Left lung (tissue), 10 donors: Measurements from ENCODE around the gene ARPP21. TPM values are rescaled to one million over a fixed set of nuclear protein-coding genes. Genes with fewer than 3 reads are reported as not detected.

ENCODE experiments used
- ATAC-seq: fragments of 200-7000 bp; cut with Tn5 transposase; one replicate; pipeline ENCODE4 v1.9.1; 2020; ENCODE audit warnings: moderate library complexity
- DNase-seq, 4 donors: peaks; one replicate each; pipeline ENCODE4 v3.0.0-alpha.2; 2013 to 2020
- H3K27ac ChIP-seq, 2 donors: fragments of 200-600 bp; sonication (generic) in 1 of 2; one replicate each; pipeline versions ENCODE4 v1.5.0 to v1.8.0; 2020 to 2021
- H3K27me3 ChIP-seq, 2 donors: fragments of 200-600 bp; sonication (generic) in 1 of 2; one replicate each; pipeline versions ENCODE4 v1.5.0 to v1.8.0; 2020 to 2021
- H3K36me3 ChIP-seq, 2 donors: fragments of 200-600 bp; sonication (generic) in 1 of 2; one replicate each; pipeline versions ENCODE4 v1.5.0 to v1.8.0; 2020 to 2021
- H3K4me1 ChIP-seq, 2 donors: fragments of 200-600 bp; one replicate each; pipeline ENCODE4 v1.8.0; 2021
- H3K4me3 ChIP-seq, 2 donors: fragments of 200-600 bp; sonication (generic) in 1 of 2; one replicate each; pipeline versions ENCODE4 v1.5.0 to v1.8.0; 2020 to 2021; ENCODE audit warnings: mild to moderate bottlenecking in 1 of 2
- H3K9me3 ChIP-seq, 2 donors: fragments of 200-600 bp; sonication (generic) in 1 of 2; one replicate each; pipeline versions ENCODE4 v1.5.0 to v1.8.0; 2020 to 2021
- intact Hi-C, 2 donors: fragments of 100-400 bp; cut with DNase I; formaldehyde crosslinking; loops; one replicate each; pipeline versions ENCODE4 v1.11.2 to v1.14.2; 2022
- polyA plus RNA-seq, 6 donors: library from polyadenylated mRNA; unstranded; fragments of 120-200 nt; gene quantifications; one replicate each; pipeline ENCODE4 v1.2.1, GENCODE V29; 2013; ENCODE audit not compliant: insufficient read length in 6 of 6
- total RNA-seq, 2 donors: library from RNA; stranded (reverse); fragmentation: NEBNext Ultra II Directional; extraction: Animal tissue kit (Norgen Biotek cat#: 25700); gene quantifications; one replicate each; pipeline ENCODE4 v1.2.1, GENCODE V29; 2021
- TF ChIP-seq, protein P1 (sequence below), 2 donors: fragments of 200-600 bp; sonication (generic) in 1 of 2; IDR thresholded peaks; one replicate each; pipeline versions ENCODE4 v1.5.0 to v1.8.0; 2021; ENCODE audit warnings: antibody characterized with exemption in 2 of 2
- donor health status: DM: no; HTN: yes; CAD: no.
- donor health status: DM: no; HTN: no; CAD: no.

ARPP21 gene
- total and polyA plus RNA-seq, 8 donors: 0.21 to 0.45 (median 0.27) TPM; not detected in 2

DNA sequence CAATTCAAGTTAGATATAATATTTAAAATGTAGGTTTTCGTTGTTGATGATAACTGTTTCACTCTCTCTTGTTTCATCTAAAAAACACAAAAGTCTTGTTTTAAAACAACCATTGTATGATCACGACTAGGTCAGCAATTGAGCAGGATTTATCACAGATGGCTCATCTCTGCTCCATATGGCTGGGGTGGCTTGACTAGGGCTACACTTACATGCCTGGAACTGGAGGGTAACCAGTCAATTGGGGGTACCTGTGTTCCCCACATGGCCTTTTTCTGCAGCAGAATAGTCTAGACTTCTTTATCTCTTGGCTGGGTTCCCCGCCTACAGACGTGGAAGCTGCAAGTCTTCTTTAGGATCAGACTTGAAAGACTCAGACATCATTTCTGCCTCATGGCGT lies 103.9 kb downstream of the ARPP21 start:
- no peak overlapping the region for H3K4me3 ChIP-seq
- no peaks in the 10 kb centered on the region for H3K9me3 ChIP-seq
- no peak for ATAC-seq
- H3K36me3 ChIP-seq: no peaks in the 10 kb centered on the region
- peaks cover 0 to 17% of the 10 kb centered on the region in 2 donors for H3K27me3 ChIP-seq
- TF ChIP-seq, protein P1, sequence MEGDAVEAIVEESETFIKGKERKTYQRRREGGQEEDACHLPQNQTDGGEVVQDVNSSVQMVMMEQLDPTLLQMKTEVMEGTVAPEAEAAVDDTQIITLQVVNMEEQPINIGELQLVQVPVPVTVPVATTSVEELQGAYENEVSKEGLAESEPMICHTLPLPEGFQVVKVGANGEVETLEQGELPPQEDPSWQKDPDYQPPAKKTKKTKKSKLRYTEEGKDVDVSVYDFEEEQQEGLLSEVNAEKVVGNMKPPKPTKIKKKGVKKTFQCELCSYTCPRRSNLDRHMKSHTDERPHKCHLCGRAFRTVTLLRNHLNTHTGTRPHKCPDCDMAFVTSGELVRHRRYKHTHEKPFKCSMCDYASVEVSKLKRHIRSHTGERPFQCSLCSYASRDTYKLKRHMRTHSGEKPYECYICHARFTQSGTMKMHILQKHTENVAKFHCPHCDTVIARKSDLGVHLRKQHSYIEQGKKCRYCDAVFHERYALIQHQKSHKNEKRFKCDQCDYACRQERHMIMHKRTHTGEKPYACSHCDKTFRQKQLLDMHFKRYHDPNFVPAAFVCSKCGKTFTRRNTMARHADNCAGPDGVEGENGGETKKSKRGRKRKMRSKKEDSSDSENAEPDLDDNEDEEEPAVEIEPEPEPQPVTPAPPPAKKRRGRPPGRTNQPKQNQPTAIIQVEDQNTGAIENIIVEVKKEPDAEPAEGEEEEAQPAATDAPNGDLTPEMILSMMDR (IDR thresholded peaks at IDR 0.05): no peak
- no peak overlapping the region for H3K27ac ChIP-seq
- intact Hi-C loops: no loop called here
- no peaks in the 10 kb centered on the region for H3K4me1 ChIP-seq
- no peak for DNase-seq

DNA sequence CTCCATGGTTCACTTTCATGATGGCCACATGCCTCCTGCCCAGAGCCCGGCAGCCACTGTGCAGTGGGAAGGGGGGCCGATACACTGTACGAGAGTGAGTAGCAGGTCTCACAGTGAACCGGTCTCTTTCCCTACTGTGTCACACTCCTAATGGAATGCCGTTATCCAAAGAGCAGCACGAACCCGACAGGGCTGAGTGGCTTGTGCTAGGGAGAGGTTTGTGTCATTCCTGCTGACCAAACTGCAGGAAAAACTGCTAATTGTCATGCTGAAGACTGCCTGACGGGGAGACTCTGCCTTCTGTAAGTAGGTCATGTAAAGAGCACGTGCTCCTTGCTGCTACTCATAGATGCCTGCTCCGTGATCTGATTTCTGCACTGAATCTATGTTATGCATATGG lies 105.1 kb downstream of the ARPP21 start:
- intact Hi-C loops: no loop called here
- Histone ChIP-seq H3K4me3 (no peak overlapping the region), H3K27ac (no peak overlapping the region), H3K27me3 (peaks cover 0 to 11% of the 10 kb centered on the region in 2 donors), H3K9me3 (no peaks in the 10 kb centered on the region), H3K36me3 (no peaks in the 10 kb centered on the region), H3K4me1 (no peaks in the 10 kb centered on the region)
- DNase-seq (no peak), ATAC-seq (no peak)
- TF ChIP-seq, protein P1 (IDR thresholded peaks at IDR 0.05): no peak

DNA sequence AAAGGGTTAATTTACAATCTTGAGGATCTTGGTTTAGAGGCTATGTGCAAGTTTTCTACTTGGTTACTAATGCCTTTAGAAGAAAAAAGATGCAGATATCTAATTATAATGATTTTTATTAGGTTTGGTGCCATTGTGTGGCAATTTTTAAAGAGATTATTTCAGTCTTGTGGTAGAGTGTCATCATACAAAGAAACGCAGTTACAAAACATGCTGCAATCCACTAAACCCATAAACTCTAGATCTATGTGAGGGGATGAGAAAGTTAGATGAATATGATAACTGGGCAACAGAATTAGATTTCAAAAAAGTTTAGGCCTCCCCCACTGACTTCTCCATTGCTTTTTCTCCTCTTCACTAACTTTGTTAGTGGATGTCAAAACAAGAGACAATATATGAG lies 106.0 kb downstream of the ARPP21 start:
- Histone ChIP-seq H3K27me3 (peaks cover 0 to 10% of the 10 kb centered on the region in 2 donors), H3K4me1 (no peaks in the 10 kb centered on the region), H3K27ac (no peak overlapping the region), H3K36me3 (no peaks in the 10 kb centered on the region), H3K9me3 (no peaks in the 10 kb centered on the region), H3K4me3 (no peak overlapping the region)
- intact Hi-C loops: no loop called here
- no peak for ATAC-seq
- TF ChIP-seq, protein P1 (IDR thresholded peaks at IDR 0.05): no peak
- DNase-seq: no peak

DNA sequence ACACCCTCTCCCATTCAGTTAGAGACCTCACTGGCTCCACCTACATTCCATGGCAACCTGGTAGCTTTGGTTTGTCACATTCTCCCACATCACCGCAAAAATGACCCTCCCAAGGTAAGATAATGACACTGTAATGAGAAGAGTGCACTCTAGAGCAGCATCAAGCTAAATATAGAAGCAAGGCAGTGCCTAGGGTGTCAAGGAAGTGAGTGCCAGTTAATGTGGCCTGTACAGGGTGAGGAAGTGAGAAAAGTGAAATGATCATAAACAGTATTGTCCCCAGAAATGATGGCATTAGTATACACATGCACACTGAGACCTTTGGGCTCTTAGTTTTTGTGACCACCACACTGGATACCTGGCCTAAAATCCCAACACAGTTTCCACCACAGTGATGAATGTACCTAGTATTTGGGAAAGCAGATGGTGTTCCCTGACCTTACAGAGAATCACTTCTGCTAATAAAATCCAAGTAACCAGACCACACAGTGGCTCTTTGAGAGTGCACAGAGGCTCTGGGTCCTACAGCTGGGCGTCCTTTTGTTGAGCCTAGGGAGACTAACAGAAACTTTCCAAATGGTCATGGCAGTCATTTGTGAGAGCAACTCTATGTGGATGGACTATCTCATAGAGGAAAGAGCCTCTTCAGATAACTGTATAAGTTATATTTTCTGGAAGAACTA lies 106.6 kb downstream of the ARPP21 start:
- TF ChIP-seq, protein P1 (IDR thresholded peaks at IDR 0.05): no peak
- Histone ChIP-seq H3K4me3 (no peak overlapping the region), H3K27ac (no peak overlapping the region), H3K27me3 (peaks cover 0 to 10% of the 10 kb centered on the region in 2 donors), H3K36me3 (no peaks in the 10 kb centered on the region), H3K9me3 (no peaks in the 10 kb centered on the region), H3K4me1 (no peaks in the 10 kb centered on the region)
- DNase-seq: no peak
- intact Hi-C loops: no loop called here
- ATAC-seq: no peak

DNA sequence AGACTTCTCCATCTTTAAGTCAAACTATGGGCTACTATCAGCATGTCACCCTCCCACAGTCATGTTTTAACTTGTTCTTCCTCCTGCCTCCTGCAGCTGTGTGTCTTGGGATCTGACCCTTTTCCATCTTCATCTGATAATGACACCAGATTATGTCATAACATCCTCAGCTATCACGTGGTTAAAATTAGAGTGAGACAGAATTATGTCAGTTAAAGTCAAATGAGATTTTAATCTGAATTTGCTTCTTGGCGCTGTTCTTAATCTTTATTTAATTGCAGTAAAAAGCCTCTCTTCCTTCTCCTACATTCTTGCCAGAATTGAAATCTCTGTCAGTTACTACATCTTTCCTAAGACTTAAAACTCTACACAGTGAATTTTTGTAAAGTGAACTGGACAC lies 107.2 kb downstream of the ARPP21 start:
- DNase-seq (no peak), ATAC-seq (no peak)
- TF ChIP-seq, protein P1 (IDR thresholded peaks at IDR 0.05): no peak
- H3K27ac ChIP-seq: no peak overlapping the region
- intact Hi-C loops: no loop called here
- peaks cover 0 to 10% of the 10 kb centered on the region in 2 donors for H3K27me3 ChIP-seq
- no peaks in the 10 kb centered on the region for H3K9me3 ChIP-seq
- no peaks in the 10 kb centered on the region for H3K36me3 ChIP-seq
- H3K4me1 ChIP-seq: no peaks in the 10 kb centered on the region
- H3K4me3 ChIP-seq: no peak overlapping the region
